ENCODE results near the gene SPRR2D.
"Not testable (repeated sequence)": the region's sequence is repeated elsewhere in the genome, so short reads cannot be mapped to it uniquely, and the experiment has no call there.

The SPRR2D gene

GRCh38 chr1:153011235-153011758 is 29.6 kb downstream of the SPRR2D start:
- not testable (repeated sequence) for DNase-seq (ENCODE audit: low spot score)

- peak; percentile 25 for DNase-seq (ENCODE audit: low spot score)
These were observed 39.5 kb downstream of the SPRR2D start, which contains the start of gene SPRR3 for GRCh38 chr1:153001382-153001781. TSS of gene SPRR3 (plus strand) at chr1:153001749. CDS start at chr1:153003021, 1,272 bp downstream.

GRCh38 chr1:153000294-153000693 is 40.6 kb downstream of the SPRR2D start:
- DNase-seq (ENCODE audit: low spot score) = peak; percentile 22

- no peak for DNase-seq (ENCODE audit: low spot score)
These were observed 41.1 kb downstream of the SPRR2D start for GRCh38 chr1:152999818-153000217.

- DNase-seq (ENCODE audit: low spot score) = no peak
These were observed 42.4 kb downstream of the SPRR2D start for GRCh38 chr1:152998476-152998875.

GRCh38 chr1:152997901-152998300 is 43.0 kb downstream of the SPRR2D start:
- DNase-seq (ENCODE audit: low spot score) = no peak

- no peak for DNase-seq (ENCODE audit: low spot score)
These were observed 44.1 kb downstream of the SPRR2D start for GRCh38 chr1:152996633-152997400.

- DNase-seq (ENCODE audit: low spot score) = no peak
These were observed 45.1 kb downstream of the SPRR2D start for GRCh38 chr1:152995842-152996241.

- no peak for DNase-seq (ENCODE audit: low spot score)
These were observed 47.7 kb downstream of the SPRR2D start for GRCh38 chr1:152993186-152993585.

Data from LoVo (cell line).